Measurements from ENCODE around the gene COX14.

DNA sequence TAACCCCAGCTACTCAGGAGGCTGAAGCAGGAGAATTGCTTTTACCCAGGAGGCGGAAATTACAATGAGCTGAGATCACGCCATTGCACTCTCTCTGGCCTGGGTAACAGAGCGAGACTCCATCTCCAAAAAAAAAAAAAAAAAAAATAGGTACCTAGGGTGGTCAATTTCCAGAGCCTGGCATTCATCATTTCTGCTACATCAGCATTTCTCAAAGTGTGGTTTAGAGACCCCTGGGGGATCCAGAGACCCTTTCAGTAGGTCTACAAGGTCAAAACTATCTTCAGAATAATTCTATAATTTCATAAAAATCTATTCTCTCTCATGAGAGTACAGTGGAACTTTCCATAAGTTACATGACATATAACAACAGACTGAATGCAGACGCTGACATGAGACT lies 35.2 kb downstream of the COX14 start:
- TF ChIP-seq SP2 (tag by site-specific recombination; IDR thresholded peaks at IDR 0.05) = no peak
- TF ChIP-seq, protein P1, sequence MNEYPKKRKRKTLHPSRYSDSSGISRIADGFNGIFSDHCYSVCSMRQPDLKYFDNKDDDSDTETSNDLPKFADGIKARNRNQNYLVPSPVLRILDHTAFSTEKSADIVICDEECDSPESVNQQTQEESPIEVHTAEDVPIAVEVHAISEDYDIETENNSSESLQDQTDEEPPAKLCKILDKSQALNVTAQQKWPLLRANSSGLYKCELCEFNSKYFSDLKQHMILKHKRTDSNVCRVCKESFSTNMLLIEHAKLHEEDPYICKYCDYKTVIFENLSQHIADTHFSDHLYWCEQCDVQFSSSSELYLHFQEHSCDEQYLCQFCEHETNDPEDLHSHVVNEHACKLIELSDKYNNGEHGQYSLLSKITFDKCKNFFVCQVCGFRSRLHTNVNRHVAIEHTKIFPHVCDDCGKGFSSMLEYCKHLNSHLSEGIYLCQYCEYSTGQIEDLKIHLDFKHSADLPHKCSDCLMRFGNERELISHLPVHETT (tag by site-specific recombination; IDR thresholded peaks at IDR 0.05) = no peak
- no peak for TF ChIP-seq ZNF514 (tag by site-specific recombination; IDR thresholded peaks at IDR 0.05)

Data from HEK293 (cell line).